OCI-LY3 (cell line): Measurements from ENCODE around the gene PLD5.
"Not testable (repeated sequence)": the region's sequence is repeated elsewhere in the genome, so short reads cannot be mapped to it uniquely, and the experiment has no call there.

Source experiments
- H2AFZ ChIP-seq: fragments of 200-600, 300-600 bp; shearing (Covaris generic); 2 replicates; pipeline ENCODE4 v1.6.0; 2014; ENCODE audit warnings: antibody characterized with exemption, low read depth, low read length
- H3K27ac ChIP-seq: fragments of 200-600, 300-600 bp; sonication (generic); 2 replicates; pipeline ENCODE4 v1.5.1; 2014; ENCODE audit warnings: mild to moderate bottlenecking, low read length, moderate library complexity, mixed read lengths
- H3K27me3 ChIP-seq: fragments of 200-600, 300-600 bp; sonication (generic); 2 replicates; pipeline ENCODE4 v1.6.1; 2014; ENCODE audit warnings: low read depth, low read length, mixed read lengths
- H3K36me3 ChIP-seq: fragments of 200-600, 300-600 bp; sonication (generic); replicated peaks from 2 replicates; pipeline ENCODE3; 2014; ENCODE audit warnings: low read depth, low read length, mixed read lengths
- H3K4me1 ChIP-seq: fragments of 300-600, 200-600 bp; sonication (generic); 2 replicates; pipeline ENCODE4 v1.6.1; 2014; ENCODE audit warnings: low read length, mixed read lengths
- H3K4me2 ChIP-seq: fragments of 200-600, 300-600 bp; sonication (generic); 2 replicates; pipeline ENCODE4 v1.6.1; 2014; ENCODE audit warnings: low read length, mixed read lengths
- H3K4me3 ChIP-seq: fragments of 300-600, 200-600 bp; sonication (generic); 2 replicates; pipeline ENCODE4 v1.5.1; 2014; ENCODE audit warnings: antibody characterized with exemption, mild to moderate bottlenecking, low read length, moderate library complexity
- H3K79me2 ChIP-seq: fragments of 300-600, 200-600 bp; shearing (Covaris generic); 2 replicates; pipeline ENCODE4 v1.6.1; 2014; ENCODE audit warnings: mild to moderate bottlenecking, low read length, mixed read lengths
- H3K9ac ChIP-seq: fragments of 300-600, 200-600 bp; shearing (Covaris generic); 2 replicates; pipeline ENCODE4 v1.6.0; 2014; ENCODE audit warnings: mild to moderate bottlenecking, low read length, moderate library complexity
- H3K9me3 ChIP-seq: fragments of 200-600, 300-600 bp; shearing (Covaris generic); 2 replicates; pipeline ENCODE4 v1.6.1; 2014; ENCODE audit warnings: low read length, mixed read lengths; ENCODE audit not compliant: insufficient read depth
- H4K20me1 ChIP-seq: fragments of 200-600, 300-600 bp; sonication (generic); 2 replicates; pipeline ENCODE4 v1.6.1; 2016; ENCODE audit warnings: low read length, mixed read lengths; ENCODE audit not compliant: insufficient read depth
- CTCF ChIP-seq: fragments of 200-600, 300-600 bp; sonication (generic); IDR thresholded peaks from 2 replicates; pipeline ENCODE4 v1.5.1; 2014; ENCODE audit warnings: antibody characterized with exemption, low read length, low read depth
- EZH2phosphoT487 ChIP-seq: fragments of 200-600 bp; shearing (Covaris generic); IDR thresholded peaks from 2 replicates; pipeline ENCODE4 v1.6.1; 2018; ENCODE audit warnings: antibody characterized with exemption, mixed run types, low read depth

PLD5 gene

DNA sequence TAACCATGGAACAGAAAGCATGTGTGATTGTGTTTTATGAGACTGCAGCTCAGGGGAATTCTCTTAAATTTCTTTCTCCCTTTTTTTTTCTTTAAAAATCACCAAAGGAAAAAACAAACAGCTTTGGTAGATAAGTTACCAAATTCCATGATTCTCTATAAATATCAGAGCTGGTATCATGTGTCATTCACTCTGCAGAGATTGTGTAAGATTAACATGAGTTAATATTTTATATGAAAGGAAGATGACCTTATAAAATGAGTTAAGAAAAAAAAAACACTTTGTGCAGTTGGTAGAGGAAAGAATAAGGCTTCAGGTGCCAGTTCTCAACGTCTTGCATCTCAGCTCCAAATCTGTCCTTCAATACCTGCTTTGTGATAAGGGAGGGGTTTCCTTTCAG is 287.4 kb downstream of the PLD5 start:
- H3K36me3 ChIP-seq: no peaks in the 10 kb centered on the region
- H3K9me3 ChIP-seq: no peaks in the 10 kb centered on the region
- no peaks in the 10 kb centered on the region for H3K79me2 ChIP-seq
- H3K4me1 ChIP-seq: no peaks in the 10 kb centered on the region
- no peak overlapping the region for H3K27ac ChIP-seq
- H4K20me1 ChIP-seq: no peaks in the 10 kb centered on the region
- no peak overlapping the region for H3K4me3 ChIP-seq
- peaks cover 10% of the 10 kb centered on the region for H3K27me3 ChIP-seq
- H3K9ac ChIP-seq: no peak overlapping the region
- H3K4me2 ChIP-seq: no peak overlapping the region
- H2AFZ ChIP-seq: no peak overlapping the region
- TF ChIP-seq CTCF (no peak), EZH2phosphoT487 (no peak)

DNA sequence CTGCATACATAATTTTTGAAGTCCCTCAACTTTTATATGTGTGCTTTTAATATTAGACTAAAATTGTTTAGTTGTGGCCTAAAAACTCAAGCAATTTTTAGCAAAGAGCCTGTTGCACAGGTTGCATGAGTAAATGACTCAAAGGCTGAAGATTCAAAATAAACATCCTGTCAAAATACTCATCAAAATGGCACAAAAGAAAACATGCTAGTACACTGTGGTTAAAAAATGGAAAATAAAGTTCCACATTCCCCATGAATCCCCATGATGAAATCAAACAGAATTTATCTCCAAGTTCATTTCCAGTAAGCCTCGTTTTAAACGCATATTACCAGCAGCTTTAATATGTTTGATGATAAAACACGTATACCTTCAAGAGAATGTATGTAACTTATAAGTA is 295.5 kb downstream of the PLD5 start:
- Histone ChIP-seq H2AFZ (no peak overlapping the region), H3K27ac (no peak overlapping the region)

GRCh38 chr1:242225767-242226573 is 298.5 kb downstream of the PLD5 start:
- no peaks in the 10 kb centered on the region for H3K9me3 ChIP-seq
- H3K79me2 ChIP-seq: no peaks in the 10 kb centered on the region
- H3K4me2 ChIP-seq: no peak overlapping the region
- H2AFZ ChIP-seq: no peak overlapping the region
- no peaks in the 10 kb centered on the region for H3K36me3 ChIP-seq
- TF ChIP-seq CTCF (no peak), EZH2phosphoT487 (no peak)
- peaks cover 12% of the 10 kb centered on the region for H3K27me3 ChIP-seq
- no peak overlapping the region for H3K27ac ChIP-seq
- H4K20me1 ChIP-seq: no peaks in the 10 kb centered on the region
- no peak overlapping the region for H3K9ac ChIP-seq
- H3K4me3 ChIP-seq: no peak overlapping the region
- H3K4me1 ChIP-seq: no peaks in the 10 kb centered on the region

More for the DNA sequence above, 295.5 kb downstream of the PLD5 start:
- Histone ChIP-seq H3K27me3 (no peaks in the 10 kb centered on the region), H3K9me3 (no peaks in the 10 kb centered on the region), H3K36me3 (no peaks in the 10 kb centered on the region), H3K4me2 (no peak overlapping the region), H3K9ac (no peak overlapping the region), H3K79me2 (no peaks in the 10 kb centered on the region), H4K20me1 (no peaks in the 10 kb centered on the region), H3K4me1 (no peaks in the 10 kb centered on the region), H3K4me3 (no peak overlapping the region)
- no peak for TF ChIP-seq CTCF
- TF ChIP-seq EZH2phosphoT487: no peak

GRCh38 chr1:242224878-242225766 is 299.4 kb downstream of the PLD5 start:
- H3K27me3 ChIP-seq: peaks cover 12% of the 10 kb centered on the region
- not testable (repeated sequence) for H4K20me1 ChIP-seq, H3K27ac ChIP-seq, H3K9me3 ChIP-seq, H3K79me2 ChIP-seq, H3K4me3 ChIP-seq, H3K4me2 ChIP-seq, H3K9ac ChIP-seq, H3K4me1 ChIP-seq, H3K36me3 ChIP-seq, H2AFZ ChIP-seq
